ENCODE data around the gene TNFRSF21.

GRCh38 chr6:47252633-47253032 lies 57.1 kb downstream of the TNFRSF21 start:
- TF ChIP-seq CTCF (conservative IDR thresholded peaks at IDR 0.05 in 1 of 2, IDR thresholded peaks at IDR 0.05 in 1 of 2; ENCODE audit: extremely low read depth in 1 of 2, insufficient read depth in 1 of 2, low read depth in 1 of 2, low read length in 2 of 2) (peak in 1 of 2 donors; percentile 5), EZH2 (IDR thresholded peaks at IDR 0.05; ENCODE audit: borderline replicate concordance, low read length) (no peak)

All from mammary epithelial cell (primary cell).